ENCODE results near the gene FBN2. TPM values are rescaled to one million over a fixed set of nuclear protein-coding genes. Genes with fewer than 3 reads are reported as not detected.

FBN2 gene
- total RNA-seq, 4 donors from 2014 or later: 5.4 to 14.9 (median 10.1) TPM

- Histone ChIP-seq H3K36me3 (no peaks in the 10 kb centered on the region), H3K4me1 (peaks cover 6 to 18% (median 15%) of the 10 kb centered on the region in 4 donors), H3K9me3 (no peaks in the 10 kb centered on the region), H3K4me3 (no peak overlapping the region), H3K27me3 (no peaks in the 10 kb centered on the region), H3K27ac (replicated peaks in 1 of 4) (no peak overlapping the region)
- WGBS: 92% methylated on average over 5 of the region's 5 CpGs
- TF ChIP-seq POLR2A (IDR thresholded peaks at IDR 0.05; ENCODE audit: low read depth) (no peak), EP300 (IDR thresholded peaks at IDR 0.05) (no peak), CTCF (IDR thresholded peaks at IDR 0.05) (no peak), POLR2AphosphoS5 (IDR thresholded peaks at IDR 0.05) (no peak)
- no peak for DNase-seq (ENCODE audit: extremely low spot score)
- intact Hi-C loops (cut with DNase I): no loop called here
Measured at GRCh38 chr5:128408622-128409021, 129.4 kb downstream of the FBN2 start.

GRCh38 chr5:128407944-128408343 is 130.1 kb downstream of the FBN2 start:
- DNase-seq (ENCODE audit: extremely low spot score): no peak
- TF ChIP-seq POLR2AphosphoS5 (IDR thresholded peaks at IDR 0.05): no peak
- no peak for TF ChIP-seq EP300 (IDR thresholded peaks at IDR 0.05)
- no peak for TF ChIP-seq CTCF (IDR thresholded peaks at IDR 0.05)
- no peak for TF ChIP-seq POLR2A (IDR thresholded peaks at IDR 0.05; ENCODE audit: low read depth)
- peaks cover 6 to 25% (median 22%) of the 10 kb centered on the region in 4 donors for H3K4me1 ChIP-seq
- no peaks in the 10 kb centered on the region for H3K27me3 ChIP-seq
- no peak overlapping the region for H3K27ac ChIP-seq (replicated peaks in 1 of 4)
- no peak overlapping the region for H3K4me3 ChIP-seq
- intact Hi-C loops (cut with DNase I): no loop called here
- no peaks in the 10 kb centered on the region for H3K9me3 ChIP-seq
- no peaks in the 10 kb centered on the region for H3K36me3 ChIP-seq
- 92% methylated on average over 1 of the region's 1 CpG for WGBS

- DNase-seq (ENCODE audit: extremely low spot score): no peak
- 23% methylated on average over 3 of the region's 3 CpGs for WGBS
- intact Hi-C loops (cut with DNase I): no loop called here
- no peaks in the 10 kb centered on the region for H3K9me3 ChIP-seq
- H3K4me3 ChIP-seq: no peak overlapping the region
- H3K27ac ChIP-seq (replicated peaks in 1 of 4): no peak overlapping the region
- TF ChIP-seq EP300 (IDR thresholded peaks at IDR 0.05) (no peak), POLR2A (IDR thresholded peaks at IDR 0.05; ENCODE audit: low read depth) (no peak), POLR2AphosphoS5 (IDR thresholded peaks at IDR 0.05) (no peak), CTCF (IDR thresholded peaks at IDR 0.05) (no peak)
- peaks cover 9 to 32% (median 31%) of the 10 kb centered on the region in 4 donors for H3K4me1 ChIP-seq
- no peaks in the 10 kb centered on the region for H3K27me3 ChIP-seq
- H3K36me3 ChIP-seq: no peaks in the 10 kb centered on the region
Measured at GRCh38 chr5:128406803-128407202, 131.2 kb downstream of the FBN2 start.

GRCh38 chr5:128405159-128405558 is 132.9 kb downstream of the FBN2 start:
- no peak overlapping the region for H3K4me3 ChIP-seq
- TF ChIP-seq CTCF (IDR thresholded peaks at IDR 0.05) (no peak), POLR2A (IDR thresholded peaks at IDR 0.05; ENCODE audit: low read depth) (no peak), POLR2AphosphoS5 (IDR thresholded peaks at IDR 0.05) (no peak), EP300 (IDR thresholded peaks at IDR 0.05) (no peak)
- no peaks in the 10 kb centered on the region for H3K9me3 ChIP-seq
- intact Hi-C loops (cut with DNase I): no loop called here
- H3K36me3 ChIP-seq: no peaks in the 10 kb centered on the region
- H3K27me3 ChIP-seq: no peaks in the 10 kb centered on the region
- no peak for DNase-seq (ENCODE audit: extremely low spot score)
- H3K4me1 ChIP-seq: peaks cover 9 to 32% (median 31%) of the 10 kb centered on the region in 4 donors
- 84% methylated on average over 2 of the region's 2 CpGs for WGBS
- H3K27ac ChIP-seq (replicated peaks in 1 of 4): no peak overlapping the region

- WGBS: 29% methylated on average over 4 of the region's 4 CpGs
- intact Hi-C loops (cut with DNase I): no loop called here
Measured at GRCh38 chr5:128403333-128403732, 134.7 kb downstream of the FBN2 start.

More at GRCh38 chr5:128403333-128403732, 134.7 kb downstream of the FBN2 start:
- DNase-seq (ENCODE audit: extremely low spot score): no peak
- H3K27me3 ChIP-seq: no peaks in the 10 kb centered on the region
- H3K9me3 ChIP-seq: no peaks in the 10 kb centered on the region
- H3K4me1 ChIP-seq: peaks cover 3 to 32% (median 29%) of the 10 kb centered on the region in 4 donors
- H3K27ac ChIP-seq (replicated peaks in 1 of 4): no peak overlapping the region
- H3K36me3 ChIP-seq: no peaks in the 10 kb centered on the region
- H3K4me3 ChIP-seq: no peak overlapping the region
- TF ChIP-seq POLR2A (IDR thresholded peaks at IDR 0.05; ENCODE audit: low read depth): no peak
- no peak for TF ChIP-seq CTCF (IDR thresholded peaks at IDR 0.05)
- no peak for TF ChIP-seq EP300 (IDR thresholded peaks at IDR 0.05)
- no peak for TF ChIP-seq POLR2AphosphoS5 (IDR thresholded peaks at IDR 0.05)

Measured in esophagus muscularis mucosa (tissue), 4 donors.